Endothelial cell (in vitro differentiated cells): Measurements from ENCODE around the gene HSPA14. TPM values are rescaled to one million over a fixed set of nuclear protein-coding genes. Genes with fewer than 3 reads are reported as not detected.

ENCODE experiments used
- DNase-seq: peaks from one replicate; pipeline ENCODE4 v3.0.0; 2021; ENCODE audit warnings: low spot score
- H3K27ac Mint-ChIP-seq: one replicate; pipeline ENCODE4 v1.8.0; 2021; ENCODE audit warnings: mixed read lengths, inconsistent platforms; ENCODE audit not compliant: unreplicated experiment
- H3K27me3 Mint-ChIP-seq: one replicate; pipeline ENCODE4 v1.8.0; 2021; ENCODE audit warnings: mild to moderate bottlenecking, moderate library complexity, mixed read lengths, inconsistent platforms; ENCODE audit not compliant: unreplicated experiment
- H3K36me3 Mint-ChIP-seq: one replicate; pipeline ENCODE4 v1.8.0; 2021; ENCODE audit warnings: mild to moderate bottlenecking, low read depth, mixed read lengths, inconsistent platforms; ENCODE audit not compliant: unreplicated experiment
- H3K4me1 Mint-ChIP-seq: one replicate; pipeline ENCODE4 v1.8.0; 2021; ENCODE audit warnings: mild to moderate bottlenecking, mixed read lengths, inconsistent platforms; ENCODE audit not compliant: unreplicated experiment
- H3K4me3 Mint-ChIP-seq: one replicate; pipeline ENCODE4 v1.8.0; 2021; ENCODE audit warnings: mild to moderate bottlenecking, mixed read lengths, inconsistent platforms; ENCODE audit not compliant: unreplicated experiment
- H3K9me3 Mint-ChIP-seq: one replicate; pipeline ENCODE4 v1.8.0; 2021; ENCODE audit warnings: mixed read lengths, inconsistent platforms; ENCODE audit not compliant: unreplicated experiment
- total RNA-seq: library from RNA; stranded (reverse); fragmentation: NEBNext Ultra II Directional; extraction: Animal tissue kit (Norgen Biotek cat#: 25700); gene quantifications from one replicate; pipeline ENCODE4 v1.2.1, GENCODE V29; 2021; ENCODE audit not compliant: unreplicated experiment
- TF ChIP-seq, protein P1 (sequence below): fragments of 200-600 bp; sonication (generic); IDR thresholded peaks from one replicate; pipeline ENCODE4 v1.5.0; 2021; ENCODE audit warnings: antibody characterized with exemption; ENCODE audit not compliant: unreplicated experiment

The HSPA14 gene
- total RNA-seq, 1 donor from 2014 or later, result 14.2 TPM

DNA sequence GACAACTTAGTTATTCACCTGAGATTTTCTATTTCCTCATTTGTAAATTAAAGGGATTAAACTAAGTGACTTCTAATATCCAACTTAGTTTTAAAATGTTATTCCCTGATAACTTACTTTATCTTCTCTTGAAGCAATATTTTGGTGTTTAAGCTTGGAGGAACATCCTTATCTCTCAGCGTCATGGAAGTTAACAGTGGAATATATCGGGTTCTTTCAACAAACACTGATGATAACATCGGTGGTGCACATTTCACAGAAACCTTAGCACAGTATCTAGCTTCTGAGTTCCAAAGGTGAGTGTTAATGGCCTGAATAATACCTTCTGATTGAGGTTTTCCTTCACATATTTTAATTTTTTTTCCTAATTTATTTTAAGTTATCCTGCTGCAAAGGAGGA, 14.1 kb downstream of the HSPA14 start:
- H3K27ac Mint-ChIP-seq, result no peak overlapping the region
- H3K4me3 Mint-ChIP-seq, result no peak overlapping the region
- DNase-seq, result no peak
- no peaks in the 10 kb centered on the region for H3K27me3 Mint-ChIP-seq
- TF ChIP-seq, protein P1, sequence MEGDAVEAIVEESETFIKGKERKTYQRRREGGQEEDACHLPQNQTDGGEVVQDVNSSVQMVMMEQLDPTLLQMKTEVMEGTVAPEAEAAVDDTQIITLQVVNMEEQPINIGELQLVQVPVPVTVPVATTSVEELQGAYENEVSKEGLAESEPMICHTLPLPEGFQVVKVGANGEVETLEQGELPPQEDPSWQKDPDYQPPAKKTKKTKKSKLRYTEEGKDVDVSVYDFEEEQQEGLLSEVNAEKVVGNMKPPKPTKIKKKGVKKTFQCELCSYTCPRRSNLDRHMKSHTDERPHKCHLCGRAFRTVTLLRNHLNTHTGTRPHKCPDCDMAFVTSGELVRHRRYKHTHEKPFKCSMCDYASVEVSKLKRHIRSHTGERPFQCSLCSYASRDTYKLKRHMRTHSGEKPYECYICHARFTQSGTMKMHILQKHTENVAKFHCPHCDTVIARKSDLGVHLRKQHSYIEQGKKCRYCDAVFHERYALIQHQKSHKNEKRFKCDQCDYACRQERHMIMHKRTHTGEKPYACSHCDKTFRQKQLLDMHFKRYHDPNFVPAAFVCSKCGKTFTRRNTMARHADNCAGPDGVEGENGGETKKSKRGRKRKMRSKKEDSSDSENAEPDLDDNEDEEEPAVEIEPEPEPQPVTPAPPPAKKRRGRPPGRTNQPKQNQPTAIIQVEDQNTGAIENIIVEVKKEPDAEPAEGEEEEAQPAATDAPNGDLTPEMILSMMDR, result no peak
- H3K36me3 Mint-ChIP-seq, result no peaks in the 10 kb centered on the region
- H3K4me1 Mint-ChIP-seq, result no peaks in the 10 kb centered on the region
- H3K9me3 Mint-ChIP-seq, result no peaks in the 10 kb centered on the region

DNA sequence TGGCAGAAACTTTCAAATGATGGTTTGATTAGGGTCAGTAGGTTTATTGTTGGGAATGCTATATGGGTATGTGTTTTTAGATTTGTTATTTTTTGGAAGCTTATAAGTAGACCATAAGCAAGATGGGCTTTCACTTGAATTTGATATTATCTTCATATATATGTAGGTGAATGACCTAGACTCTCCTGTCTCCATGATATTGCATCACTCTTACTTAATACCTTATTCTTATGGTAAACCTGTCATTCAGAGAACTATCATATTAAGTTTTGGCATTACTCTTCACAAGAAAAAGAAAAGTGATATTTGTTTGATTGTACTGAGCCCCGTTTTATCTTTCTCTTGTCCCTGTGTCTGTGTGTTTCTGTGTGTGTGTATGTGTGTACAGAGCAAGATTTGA, 17.3 kb downstream of the HSPA14 start:
- Mint-ChIP-seq H3K4me3 (no peak overlapping the region), H3K36me3 (peaks cover 12% of the 10 kb centered on the region), H3K4me1 (no peaks in the 10 kb centered on the region), H3K27me3 (no peaks in the 10 kb centered on the region), H3K27ac (no peak overlapping the region), H3K9me3 (no peaks in the 10 kb centered on the region)
- DNase-seq, result no peak
- TF ChIP-seq, protein P1, result no peak

DNA sequence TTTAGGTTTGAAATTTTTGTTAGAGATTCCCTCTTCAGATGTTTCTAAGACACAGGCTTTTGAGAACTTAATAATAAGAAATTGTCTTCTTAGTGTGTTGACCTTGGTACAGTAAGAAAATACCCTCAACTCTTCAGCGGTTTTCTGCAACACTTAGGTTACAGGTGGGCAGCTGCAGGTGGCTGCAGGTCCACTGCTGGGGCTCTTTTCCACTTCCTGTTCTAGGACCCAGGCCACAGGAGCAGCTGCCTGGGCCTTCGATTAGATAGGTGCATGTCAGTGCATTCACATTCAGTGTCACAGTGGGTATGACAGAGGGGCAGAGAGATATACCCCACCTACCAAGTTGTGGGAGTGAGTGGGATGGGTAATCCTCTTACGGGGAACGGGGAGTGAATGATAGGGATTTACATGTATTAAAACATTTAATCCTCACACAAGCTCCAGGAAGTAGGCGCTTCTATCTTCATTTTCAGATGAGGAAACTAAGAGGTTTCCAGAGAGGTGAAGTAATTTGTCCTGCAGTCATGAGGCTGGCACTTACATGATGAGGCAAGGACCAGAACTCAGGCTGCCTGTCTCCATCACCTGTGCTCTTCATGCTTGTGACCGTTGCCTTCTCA, 20.3 kb downstream of the HSPA14 start:
- Mint-ChIP-seq H3K27ac (no peak overlapping the region), H3K9me3 (no peaks in the 10 kb centered on the region), H3K36me3 (peaks cover 20% of the 10 kb centered on the region), H3K4me1 (no peaks in the 10 kb centered on the region), H3K27me3 (no peaks in the 10 kb centered on the region), H3K4me3 (no peak overlapping the region)
- TF ChIP-seq, protein P1, result no peak
- DNase-seq, result no peak

DNA sequence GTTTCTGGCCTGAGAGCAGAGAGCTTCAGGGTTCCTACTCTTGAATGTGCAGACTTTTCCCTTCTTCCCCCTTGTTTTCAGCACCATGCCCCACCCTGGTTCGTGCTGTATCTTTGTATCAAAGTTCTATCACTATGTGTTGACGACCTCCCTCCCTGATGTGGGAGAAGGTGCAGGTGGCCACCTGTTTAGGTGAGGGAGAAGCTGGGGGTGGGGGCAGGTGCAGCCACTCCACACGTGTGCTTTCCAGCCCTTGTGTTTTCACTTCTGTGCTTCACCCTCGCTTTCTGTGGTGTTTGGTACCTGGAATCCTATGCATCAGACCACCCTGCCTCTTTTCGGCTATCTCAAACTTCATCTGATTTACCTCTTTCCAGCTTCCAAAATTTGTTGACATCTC, 20.9 kb downstream of the HSPA14 start:
- Mint-ChIP-seq H3K9me3 (no peaks in the 10 kb centered on the region), H3K4me1 (no peaks in the 10 kb centered on the region), H3K36me3 (peaks cover 22% of the 10 kb centered on the region), H3K4me3 (no peak overlapping the region), H3K27me3 (peaks cover 2% of the 10 kb centered on the region), H3K27ac (no peak overlapping the region)
- no peak for DNase-seq
- TF ChIP-seq, protein P1, result no peak

DNA sequence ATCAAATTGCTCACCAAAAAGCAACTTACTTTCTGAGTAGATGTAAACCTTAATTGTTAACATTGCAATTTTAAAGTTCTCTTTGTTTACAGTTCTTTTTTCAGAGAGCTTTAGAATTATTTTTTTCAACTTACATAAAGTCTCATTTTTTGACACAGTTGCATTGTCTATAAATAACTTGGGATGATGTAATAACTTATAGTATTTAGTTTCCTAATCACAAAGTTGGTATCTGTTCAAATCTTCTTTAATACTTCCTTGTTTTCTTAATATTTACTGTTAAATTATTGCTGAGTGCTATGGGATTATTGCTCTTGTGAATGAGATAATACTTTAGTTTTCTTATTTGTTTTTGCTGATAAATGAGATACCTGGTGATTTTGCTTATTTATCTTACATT, 21.7 kb downstream of the HSPA14 start:
- Mint-ChIP-seq H3K36me3 (peaks cover 22% of the 10 kb centered on the region), H3K9me3 (no peaks in the 10 kb centered on the region), H3K27me3 (peaks cover 2% of the 10 kb centered on the region), H3K4me1 (no peaks in the 10 kb centered on the region), H3K27ac (no peak overlapping the region), H3K4me3 (no peak overlapping the region)
- TF ChIP-seq, protein P1, result no peak
- no peak for DNase-seq
